WTC11 (cell line): ENCODE data around the gene CD68.

Experiments
- CREB1 ChIP-seq: sonication (generic); formaldehyde crosslinking; IDR thresholded peaks from 2 replicates; pipeline ENCODE4 v1.8.0; 2023; ENCODE audit warnings: mild to moderate bottlenecking, missing genetic modification reagents
- CREM ChIP-seq: sonication (generic); formaldehyde crosslinking; IDR thresholded peaks from 2 replicates; pipeline ENCODE4 v1.8.1; 2022; ENCODE audit warnings: mild to moderate bottlenecking, missing genetic modification reagents, moderate library complexity
- CTCF ChIP-seq: fragments of 200-600 bp; IDR thresholded peaks from 2 replicates; pipeline ENCODE4 v1.8.0; 2022; ENCODE audit warnings: antibody characterized with exemption
- FOXJ3 ChIP-seq: sonication (generic); formaldehyde crosslinking; IDR thresholded peaks from 2 replicates; pipeline ENCODE4 v1.9.0; 2021; ENCODE audit warnings: missing genetic modification reagents, mild to moderate bottlenecking, borderline replicate concordance
- MAX ChIP-seq: sonication (generic); formaldehyde crosslinking; IDR thresholded peaks from 2 replicates; pipeline ENCODE4 v1.8.0; 2022; ENCODE audit warnings: mild to moderate bottlenecking, missing genetic modification reagents
- MYBL2 ChIP-seq: sonication (generic); formaldehyde crosslinking; IDR thresholded peaks from 2 replicates; pipeline ENCODE4 v1.8.1; 2023; ENCODE audit warnings: mild to moderate bottlenecking, moderate library complexity, missing genetic modification reagents
- NFE2L1 ChIP-seq: sonication (generic); formaldehyde crosslinking; IDR thresholded peaks from 2 replicates; pipeline ENCODE4 v1.8.1; 2023; ENCODE audit warnings: missing genetic modification reagents
- SMAD3 ChIP-seq: sonication (generic); formaldehyde crosslinking; IDR thresholded peaks from 2 replicates; pipeline ENCODE4 v1.8.0; 2022; ENCODE audit warnings: missing genetic modification reagents, mild to moderate bottlenecking, borderline replicate concordance
- TF ChIP-seq, protein P1 (sequence below): sonication (generic); formaldehyde crosslinking; IDR thresholded peaks from 2 replicates; pipeline ENCODE4 v1.8.1; 2023; ENCODE audit warnings: mild to moderate bottlenecking, missing genetic modification reagents, moderate library complexity

DNA sequence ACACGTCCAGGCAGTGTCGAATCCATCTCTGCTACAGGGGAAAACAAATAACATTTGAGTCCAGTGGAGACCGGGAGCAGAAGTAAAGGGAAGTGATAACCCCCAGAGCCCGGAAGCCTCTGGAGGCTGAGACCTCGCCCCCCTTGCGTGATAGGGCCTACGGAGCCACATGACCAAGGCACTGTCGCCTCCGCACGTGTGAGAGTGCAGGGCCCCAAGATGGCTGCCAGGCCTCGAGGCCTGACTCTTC is 7.2 kb upstream of the CD68 start:
- TF ChIP-seq CTCF (no peak), SMAD3 (peak; percentile 90; the same call in 1 of the 2 replicates), FOXJ3 (no peak), CREB1 (CRISPR knock-in tag) (peak; percentile 75; the same call in 1 of the 2 replicates), CREM (CRISPR knock-in tag) (no peak), NFE2L1 (CRISPR knock-in tag) (no peak), MAX (peak; percentile 99), MYBL2 (no peak)
- TF ChIP-seq, protein P1, sequence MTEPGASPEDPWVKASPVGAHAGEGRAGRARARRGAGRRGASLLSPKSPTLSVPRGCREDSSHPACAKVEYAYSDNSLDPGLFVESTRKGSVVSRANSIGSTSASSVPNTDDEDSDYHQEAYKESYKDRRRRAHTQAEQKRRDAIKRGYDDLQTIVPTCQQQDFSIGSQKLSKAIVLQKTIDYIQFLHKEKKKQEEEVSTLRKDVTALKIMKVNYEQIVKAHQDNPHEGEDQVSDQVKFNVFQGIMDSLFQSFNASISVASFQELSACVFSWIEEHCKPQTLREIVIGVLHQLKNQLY (CRISPR knock-in tag), result no peak
